Measurements from ENCODE around the gene NRDC.

NRDC gene, protein sequence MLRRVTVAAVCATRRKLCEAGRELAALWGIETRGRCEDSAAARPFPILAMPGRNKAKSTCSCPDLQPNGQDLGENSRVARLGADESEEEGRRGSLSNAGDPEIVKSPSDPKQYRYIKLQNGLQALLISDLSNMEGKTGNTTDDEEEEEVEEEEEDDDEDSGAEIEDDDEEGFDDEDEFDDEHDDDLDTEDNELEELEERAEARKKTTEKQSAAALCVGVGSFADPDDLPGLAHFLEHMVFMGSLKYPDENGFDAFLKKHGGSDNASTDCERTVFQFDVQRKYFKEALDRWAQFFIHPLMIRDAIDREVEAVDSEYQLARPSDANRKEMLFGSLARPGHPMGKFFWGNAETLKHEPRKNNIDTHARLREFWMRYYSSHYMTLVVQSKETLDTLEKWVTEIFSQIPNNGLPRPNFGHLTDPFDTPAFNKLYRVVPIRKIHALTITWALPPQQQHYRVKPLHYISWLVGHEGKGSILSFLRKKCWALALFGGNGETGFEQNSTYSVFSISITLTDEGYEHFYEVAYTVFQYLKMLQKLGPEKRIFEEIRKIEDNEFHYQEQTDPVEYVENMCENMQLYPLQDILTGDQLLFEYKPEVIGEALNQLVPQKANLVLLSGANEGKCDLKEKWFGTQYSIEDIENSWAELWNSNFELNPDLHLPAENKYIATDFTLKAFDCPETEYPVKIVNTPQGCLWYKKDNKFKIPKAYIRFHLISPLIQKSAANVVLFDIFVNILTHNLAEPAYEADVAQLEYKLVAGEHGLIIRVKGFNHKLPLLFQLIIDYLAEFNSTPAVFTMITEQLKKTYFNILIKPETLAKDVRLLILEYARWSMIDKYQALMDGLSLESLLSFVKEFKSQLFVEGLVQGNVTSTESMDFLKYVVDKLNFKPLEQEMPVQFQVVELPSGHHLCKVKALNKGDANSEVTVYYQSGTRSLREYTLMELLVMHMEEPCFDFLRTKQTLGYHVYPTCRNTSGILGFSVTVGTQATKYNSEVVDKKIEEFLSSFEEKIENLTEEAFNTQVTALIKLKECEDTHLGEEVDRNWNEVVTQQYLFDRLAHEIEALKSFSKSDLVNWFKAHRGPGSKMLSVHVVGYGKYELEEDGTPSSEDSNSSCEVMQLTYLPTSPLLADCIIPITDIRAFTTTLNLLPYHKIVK

DNA sequence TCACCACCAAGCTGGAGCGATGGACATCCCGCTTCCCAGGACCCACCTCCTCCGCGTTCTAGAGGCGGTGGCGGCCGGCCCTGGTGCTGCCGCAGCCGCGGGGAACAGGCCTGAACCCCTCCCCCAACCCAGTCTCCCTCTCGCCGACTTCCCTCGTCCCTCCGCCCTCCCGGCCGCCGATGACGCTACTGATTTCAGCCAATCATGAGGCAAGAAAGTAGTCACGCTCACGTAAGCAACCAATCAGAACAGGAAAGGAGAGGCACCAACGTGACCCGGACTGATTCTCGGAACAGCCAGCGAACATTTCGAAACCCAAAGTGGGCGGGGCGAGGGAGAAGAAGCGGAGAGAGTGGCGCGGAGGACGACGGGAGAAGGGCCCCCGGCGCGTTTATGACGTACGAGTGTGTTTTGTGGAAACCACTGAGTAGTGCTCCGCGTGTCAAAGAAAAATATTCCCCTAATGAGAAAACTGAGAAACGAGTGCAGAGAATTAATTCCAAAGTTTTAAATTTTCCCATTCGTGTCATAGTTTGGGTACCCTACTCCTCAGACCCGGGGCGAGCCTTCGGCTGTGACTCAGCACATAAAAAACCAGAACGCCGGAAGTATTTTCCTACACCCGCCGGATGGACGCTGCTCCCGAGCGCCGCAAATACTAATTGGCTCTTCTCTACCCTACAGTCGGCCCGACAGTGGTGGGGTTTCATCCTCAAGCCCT lies at the start of gene NRDC:
Gene NRDC (minus strand): TSS at position 112 of the 721 bp plus-strand sequence. CDS start 112 bp downstream, outside the sequence.
- Histone ChIP-seq H2AFZ (ENCODE audit: low read length, unreplicated experiment) (peak within 1 kb of the TSS; percentile 99), H3K27ac (ENCODE audit: low read depth, low read length) (peak within 1 kb of the TSS; percentile 92), H3K27me3 (ENCODE audit: insufficient read depth, low read length) (no peaks in the 10 kb centered on the region), H3K4me1 (ENCODE audit: control insufficient read depth, insufficient read depth, low read length, unreplicated experiment) (peaks cover 12% of the 10 kb centered on the region), H3K79me2 (ENCODE audit: control insufficient read depth, insufficient read depth, low read length, unreplicated experiment) (peaks cover 45% of the 10 kb centered on the region), H3K4me3 (ENCODE audit: low read depth, low read length) (peak within 1 kb of the TSS; percentile 84), H3K36me3 (ENCODE audit: insufficient read depth, low read length) (no peaks in the 10 kb centered on the region)

DNA sequence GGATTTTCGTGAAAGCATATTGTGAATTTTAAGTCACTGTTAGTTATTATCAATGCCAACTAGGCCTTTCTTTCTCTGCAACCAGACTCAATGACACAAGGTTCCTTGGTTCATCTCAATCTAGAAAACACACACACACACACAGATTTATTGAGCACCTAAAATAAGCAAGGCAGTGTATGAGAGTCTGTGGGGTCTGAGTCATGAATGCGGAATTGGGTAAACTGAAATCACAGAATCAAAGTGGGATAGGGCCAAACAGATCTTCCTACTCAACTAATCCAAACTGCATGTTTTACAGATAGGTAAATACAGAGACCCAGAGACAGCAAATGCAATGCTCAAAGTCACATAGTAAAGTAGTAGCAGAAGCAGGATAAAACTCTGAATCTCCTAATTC lies 48.5 kb upstream of the NRDC start:
- Histone ChIP-seq H3K4me3 (ENCODE audit: low read depth, low read length) (no peak overlapping the region), H3K4me1 (ENCODE audit: control insufficient read depth, insufficient read depth, low read length, unreplicated experiment) (peaks cover 40% of the 10 kb centered on the region), H3K27me3 (ENCODE audit: insufficient read depth, low read length) (no peaks in the 10 kb centered on the region), H2AFZ (ENCODE audit: low read length, unreplicated experiment) (no peak overlapping the region), H3K27ac (ENCODE audit: low read depth, low read length) (no peak overlapping the region), H3K79me2 (ENCODE audit: control insufficient read depth, insufficient read depth, low read length, unreplicated experiment) (no peaks in the 10 kb centered on the region), H3K36me3 (ENCODE audit: insufficient read depth, low read length) (no peaks in the 10 kb centered on the region)

DNA sequence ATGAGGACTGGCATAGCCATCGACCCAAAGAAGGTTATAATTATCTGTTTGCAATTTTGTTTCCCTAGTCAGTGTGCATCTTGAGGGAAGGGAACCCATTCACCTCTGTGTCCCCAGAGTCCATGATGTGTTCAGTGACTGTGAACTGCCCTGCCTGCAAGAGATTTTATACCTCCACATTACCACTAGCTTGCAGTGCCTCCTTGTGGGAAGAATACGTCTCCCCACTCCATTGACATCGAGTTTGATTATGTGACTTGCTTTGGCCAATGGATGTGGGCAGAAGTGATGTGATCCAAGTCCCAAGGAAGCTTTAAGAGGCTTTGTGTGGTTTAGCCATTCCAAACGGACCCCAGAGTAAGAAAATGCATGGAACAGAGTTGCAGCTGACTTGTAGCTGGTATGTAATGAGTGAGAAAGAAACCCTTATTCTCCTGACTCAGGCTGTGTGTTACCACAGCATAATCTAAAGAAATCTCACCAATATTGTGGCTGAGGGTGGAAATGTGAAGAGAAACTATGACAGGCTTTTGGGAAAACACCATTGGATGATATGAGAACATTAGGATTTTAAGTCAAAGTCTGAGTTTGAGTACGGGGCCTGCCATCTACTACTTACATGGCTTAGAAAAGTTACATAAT lies 47.8 kb upstream of the NRDC start:
- H3K27me3 ChIP-seq (ENCODE audit: insufficient read depth, low read length): no peaks in the 10 kb centered on the region
- no peaks in the 10 kb centered on the region for H3K79me2 ChIP-seq (ENCODE audit: control insufficient read depth, insufficient read depth, low read length, unreplicated experiment)
- no peaks in the 10 kb centered on the region for H3K36me3 ChIP-seq (ENCODE audit: insufficient read depth, low read length)
- no peak overlapping the region for H3K27ac ChIP-seq (ENCODE audit: low read depth, low read length)
- H3K4me3 ChIP-seq (ENCODE audit: low read depth, low read length): no peak overlapping the region
- H2AFZ ChIP-seq (ENCODE audit: low read length, unreplicated experiment): no peak overlapping the region
- H3K4me1 ChIP-seq (ENCODE audit: control insufficient read depth, insufficient read depth, low read length, unreplicated experiment): peaks cover 40% of the 10 kb centered on the region

DNA sequence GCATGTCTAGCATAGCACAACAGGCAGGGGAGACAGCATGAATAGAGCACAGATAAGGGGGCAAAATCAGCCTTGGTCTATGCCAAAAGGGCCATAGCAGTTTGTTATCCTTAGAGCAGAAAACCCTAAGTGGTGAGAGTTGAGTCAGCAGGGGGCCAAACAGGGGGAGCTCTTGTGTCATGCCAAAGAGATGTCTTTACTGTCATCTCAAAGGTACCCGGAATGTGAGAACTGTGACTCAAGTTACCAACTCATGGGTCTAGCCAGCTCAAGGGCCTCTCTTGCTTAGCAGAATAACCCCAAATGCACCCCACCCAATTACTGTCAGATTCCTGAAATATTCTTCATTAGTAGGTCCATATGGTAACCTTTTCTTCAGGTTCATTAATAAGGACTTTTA lies 45.9 kb upstream of the NRDC start:
- Histone ChIP-seq H3K4me3 (ENCODE audit: low read depth, low read length) (no peak overlapping the region), H3K27ac (ENCODE audit: low read depth, low read length) (peak overlapping the region; percentile 3; the same call in 1 of the 2 replicates), H3K4me1 (ENCODE audit: control insufficient read depth, insufficient read depth, low read length, unreplicated experiment) (peaks cover 40% of the 10 kb centered on the region), H2AFZ (ENCODE audit: low read length, unreplicated experiment) (no peak overlapping the region), H3K27me3 (ENCODE audit: insufficient read depth, low read length) (no peaks in the 10 kb centered on the region), H3K79me2 (ENCODE audit: control insufficient read depth, insufficient read depth, low read length, unreplicated experiment) (no peaks in the 10 kb centered on the region), H3K36me3 (ENCODE audit: insufficient read depth, low read length) (no peaks in the 10 kb centered on the region)

DNA sequence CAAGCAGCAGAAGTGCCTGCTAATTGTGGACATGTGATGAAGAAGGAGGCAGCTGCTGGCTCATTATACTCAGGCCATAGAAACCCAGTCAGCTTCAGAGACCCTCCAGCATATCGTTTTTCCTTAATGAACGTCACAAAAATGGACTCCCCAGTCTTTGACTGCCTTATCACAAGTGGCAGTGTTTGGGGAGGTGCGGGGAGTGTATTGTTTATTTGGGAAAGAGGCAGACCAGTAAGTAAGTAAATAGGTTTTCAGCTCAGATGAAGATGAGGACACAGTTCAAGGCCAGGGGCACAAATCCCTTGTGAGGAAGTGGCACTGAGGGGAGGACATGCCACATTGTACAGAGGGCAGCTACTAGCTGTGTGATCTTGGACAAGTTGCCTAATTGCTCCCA lies 43.5 kb upstream of the NRDC start:
- Histone ChIP-seq H3K36me3 (ENCODE audit: insufficient read depth, low read length) (no peaks in the 10 kb centered on the region), H3K4me1 (ENCODE audit: control insufficient read depth, insufficient read depth, low read length, unreplicated experiment) (peaks cover 34% of the 10 kb centered on the region)

DNA sequence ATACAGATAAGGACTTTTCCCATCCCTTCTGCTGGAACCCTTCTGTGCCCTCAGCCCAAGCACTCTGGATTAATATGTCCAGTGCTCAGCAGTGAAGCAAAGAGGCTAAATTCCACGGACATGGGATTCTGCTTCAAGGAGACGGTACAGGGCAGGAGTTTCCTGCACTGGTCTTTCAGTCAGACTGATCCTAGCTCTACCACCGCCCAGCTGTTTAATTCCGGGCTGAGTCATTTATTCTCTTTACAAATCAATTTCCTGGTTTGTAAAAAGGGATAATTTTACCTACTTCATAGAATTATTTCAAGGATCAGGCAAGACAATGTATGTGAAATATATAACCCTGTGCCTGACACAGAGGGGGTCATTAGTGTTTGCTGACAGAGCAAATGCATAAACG lies 41.6 kb upstream of the NRDC start:
- H3K36me3 ChIP-seq (ENCODE audit: insufficient read depth, low read length): no peaks in the 10 kb centered on the region
- H3K27me3 ChIP-seq (ENCODE audit: insufficient read depth, low read length): no peaks in the 10 kb centered on the region
- no peaks in the 10 kb centered on the region for H3K79me2 ChIP-seq (ENCODE audit: control insufficient read depth, insufficient read depth, low read length, unreplicated experiment)
- H3K27ac ChIP-seq (ENCODE audit: low read depth, low read length): no peak overlapping the region
- H3K4me3 ChIP-seq (ENCODE audit: low read depth, low read length): no peak overlapping the region
- peaks cover 25% of the 10 kb centered on the region for H3K4me1 ChIP-seq (ENCODE audit: control insufficient read depth, insufficient read depth, low read length, unreplicated experiment)
- no peak overlapping the region for H2AFZ ChIP-seq (ENCODE audit: low read length, unreplicated experiment)

More for the DNA sequence above, 43.5 kb upstream of the NRDC start:
- H3K27me3 ChIP-seq (ENCODE audit: insufficient read depth, low read length): no peaks in the 10 kb centered on the region
- H3K4me3 ChIP-seq (ENCODE audit: low read depth, low read length): no peak overlapping the region
- H2AFZ ChIP-seq (ENCODE audit: low read length, unreplicated experiment): no peak overlapping the region
- no peak overlapping the region for H3K27ac ChIP-seq (ENCODE audit: low read depth, low read length)
- no peaks in the 10 kb centered on the region for H3K79me2 ChIP-seq (ENCODE audit: control insufficient read depth, insufficient read depth, low read length, unreplicated experiment)

DNA sequence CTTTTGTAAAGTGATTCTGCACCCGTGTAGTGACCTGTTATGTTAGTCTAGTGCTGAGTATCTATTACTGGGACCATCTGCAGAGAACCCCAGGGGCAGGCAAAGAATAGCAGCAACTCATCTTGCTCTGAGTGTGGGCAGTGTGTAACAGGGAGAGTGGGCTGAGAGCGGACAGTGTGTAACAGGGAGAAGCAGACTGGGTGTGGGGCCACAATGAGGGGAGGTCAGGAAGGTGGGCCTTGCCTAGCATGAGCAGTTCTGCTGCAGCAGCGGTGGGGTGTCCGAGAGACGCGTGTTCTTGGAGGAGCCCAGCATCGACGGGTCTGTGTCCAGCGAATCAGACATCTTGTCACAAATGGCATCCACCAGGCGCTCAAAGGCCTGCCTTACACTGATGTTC lies 41.2 kb upstream of the NRDC start:
- H3K79me2 ChIP-seq (ENCODE audit: control insufficient read depth, insufficient read depth, low read length, unreplicated experiment): no peaks in the 10 kb centered on the region
- no peak overlapping the region for H3K27ac ChIP-seq (ENCODE audit: low read depth, low read length)
- H3K27me3 ChIP-seq (ENCODE audit: insufficient read depth, low read length): no peaks in the 10 kb centered on the region
- no peak overlapping the region for H3K4me3 ChIP-seq (ENCODE audit: low read depth, low read length)
- H2AFZ ChIP-seq (ENCODE audit: low read length, unreplicated experiment): no peak overlapping the region
- H3K4me1 ChIP-seq (ENCODE audit: control insufficient read depth, insufficient read depth, low read length, unreplicated experiment): peaks cover 21% of the 10 kb centered on the region
- no peaks in the 10 kb centered on the region for H3K36me3 ChIP-seq (ENCODE audit: insufficient read depth, low read length)

DNA sequence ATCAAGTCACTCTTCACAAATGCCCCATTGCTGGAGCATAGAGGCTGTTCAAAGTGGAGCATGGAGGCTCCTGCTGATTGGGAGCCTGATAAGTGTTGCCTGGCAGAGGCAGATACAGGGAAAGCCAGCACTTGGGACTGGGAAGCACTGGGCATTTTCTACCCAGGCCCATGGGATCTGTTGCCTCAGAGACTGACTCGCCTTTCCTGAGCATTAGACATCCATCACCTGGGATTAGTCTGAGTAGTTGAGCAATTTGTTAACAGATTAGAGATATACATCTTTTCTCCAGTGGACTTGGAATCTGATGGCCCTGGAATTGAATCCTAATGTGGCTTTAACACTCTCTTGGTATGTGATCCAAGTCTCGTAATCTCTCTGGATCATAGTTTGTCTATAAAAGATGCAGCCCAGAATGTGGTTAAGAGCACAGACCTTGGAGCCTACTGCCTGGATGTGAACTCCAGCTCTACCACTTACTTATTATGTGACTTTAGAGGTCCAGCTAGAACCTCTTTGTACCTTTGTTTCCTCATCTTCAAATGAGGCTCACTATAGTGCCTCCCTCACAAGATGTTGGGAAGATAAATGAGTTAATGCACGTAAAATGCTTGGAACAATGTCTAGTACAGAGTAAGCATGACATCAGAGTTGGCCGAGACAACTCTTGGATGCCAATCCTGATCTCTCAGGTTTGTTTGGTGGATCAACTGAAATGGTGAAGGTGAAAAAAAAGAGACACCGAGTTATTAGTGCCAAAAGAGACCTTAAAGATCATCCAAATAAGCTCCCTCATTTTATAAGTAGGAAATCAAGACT lies 38.3 kb upstream of the NRDC start:
- Histone ChIP-seq H3K79me2 (ENCODE audit: control insufficient read depth, insufficient read depth, low read length, unreplicated experiment) (no peaks in the 10 kb centered on the region), H3K27me3 (ENCODE audit: insufficient read depth, low read length) (no peaks in the 10 kb centered on the region), H3K4me1 (ENCODE audit: control insufficient read depth, insufficient read depth, low read length, unreplicated experiment) (peaks cover 11% of the 10 kb centered on the region), H2AFZ (ENCODE audit: low read length, unreplicated experiment) (no peak overlapping the region), H3K27ac (ENCODE audit: low read depth, low read length) (peak overlapping the region; percentile 39), H3K4me3 (ENCODE audit: low read depth, low read length) (no peak overlapping the region), H3K36me3 (ENCODE audit: insufficient read depth, low read length) (no peaks in the 10 kb centered on the region)

DNA sequence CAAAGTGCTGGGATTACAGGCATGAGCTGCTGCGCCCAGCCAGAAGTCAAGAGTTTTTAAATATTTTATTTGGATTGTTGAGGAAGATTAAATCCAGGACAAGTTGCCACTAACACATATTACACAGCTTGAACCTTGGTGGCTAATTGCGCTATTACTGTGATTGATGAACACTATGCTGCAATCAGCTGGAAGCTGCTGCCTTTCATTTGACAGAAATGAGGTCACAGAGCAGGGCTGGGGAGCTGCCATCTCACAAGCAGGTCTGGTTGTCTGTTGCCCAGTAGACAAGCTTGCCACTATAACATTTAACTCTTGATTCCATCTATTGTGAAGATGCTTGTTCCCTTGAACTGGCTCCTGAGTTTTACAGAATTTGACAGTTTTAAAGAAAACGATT lies 37.4 kb upstream of the NRDC start:
- no peaks in the 10 kb centered on the region for H3K79me2 ChIP-seq (ENCODE audit: control insufficient read depth, insufficient read depth, low read length, unreplicated experiment)
- H2AFZ ChIP-seq (ENCODE audit: low read length, unreplicated experiment): no peak overlapping the region
- H3K27me3 ChIP-seq (ENCODE audit: insufficient read depth, low read length): no peaks in the 10 kb centered on the region
- H3K4me1 ChIP-seq (ENCODE audit: control insufficient read depth, insufficient read depth, low read length, unreplicated experiment): peaks cover 11% of the 10 kb centered on the region
- no peak overlapping the region for H3K4me3 ChIP-seq (ENCODE audit: low read depth, low read length)
- H3K36me3 ChIP-seq (ENCODE audit: insufficient read depth, low read length): no peaks in the 10 kb centered on the region
- no peak overlapping the region for H3K27ac ChIP-seq (ENCODE audit: low read depth, low read length)
